OCI-LY7 (cell line): Measurements from ENCODE around the gene WDR49. TPM values are rescaled to one million over a fixed set of nuclear protein-coding genes. Genes with fewer than 3 reads are reported as not detected.

Experiments
- BruUV-seq: library from RNA; stranded (reverse); fragments of 400-500 nt; replicated peaks from 2 replicates; lab custom pipeline; 2021; lab: Mats Ljungman, UMichigan
- CTCF ChIA-PET: fragments of 300-600 bp; sonication (Branson Sonifier 250); formaldehyde crosslinking; loops from one replicate; lab custom pipeline; 2022; ENCODE audit warnings: antibody characterized with exemption; ENCODE audit not compliant: unreplicated experiment; lab: Charles Lee
- POLR2A ChIA-PET: fragments of 300-600 bp; sonication (Branson Sonifier 250); formaldehyde crosslinking; loops from one replicate; lab custom pipeline; 2022; ENCODE audit warnings: antibody characterized with exemption; lab: Charles Lee
- DNase-seq: peaks from one replicate; pipeline ENCODE4 v3.0.0-alpha.2; 2015; ENCODE audit warnings: low spot score
- H2AFZ ChIP-seq: fragments of 200-600 bp; sonication (generic), shearing (Covaris generic); 2 replicates; pipeline ENCODE4 v1.6.1; 2014; ENCODE audit warnings: mild to moderate bottlenecking, antibody characterized with exemption, low read length, moderate library complexity
- H3K27ac ChIP-seq: fragments of 200-600 bp; sonication (generic); 2 replicates; pipeline ENCODE4 v1.5.1; 2014; ENCODE audit warnings: mixed run types, low read depth, mild to moderate bottlenecking, moderate library complexity, low read length, inconsistent platforms; ENCODE audit not compliant: poor library complexity, severe bottlenecking
- H3K36me3 ChIP-seq: fragments of 200-600 bp; sonication (generic); 2 replicates; pipeline ENCODE4 v1.6.1; 2014; ENCODE audit warnings: mild to moderate bottlenecking, antibody characterized with exemption, low read length, moderate library complexity, mixed read lengths; ENCODE audit not compliant: insufficient read depth
- H3K4me1 ChIP-seq: fragments of 200-600 bp; sonication (generic); 2 replicates; pipeline ENCODE4 v1.5.1; 2014; ENCODE audit warnings: mild to moderate bottlenecking, low read length; ENCODE audit not compliant: insufficient read depth, poor library complexity, severe bottlenecking
- H3K4me2 ChIP-seq: fragments of 200-600 bp; sonication (generic); 2 replicates; pipeline ENCODE4 v1.6.1; 2014; ENCODE audit warnings: mild to moderate bottlenecking, low read length
- H3K4me3 ChIP-seq: fragments of 200-600 bp; sonication (generic); 2 replicates; pipeline ENCODE4 v1.5.1; 2014; ENCODE audit warnings: mild to moderate bottlenecking, low read depth, low read length; ENCODE audit not compliant: poor library complexity, severe bottlenecking
- H3K79me2 ChIP-seq: fragments of 200-600 bp; sonication (generic); 2 replicates; pipeline ENCODE4 v1.6.1; 2016; ENCODE audit warnings: low read depth, mild to moderate bottlenecking, low read length, moderate library complexity, mixed read lengths; ENCODE audit not compliant: insufficient read depth
- H3K9me2 ChIP-seq: fragments of 200-600 bp; sonication (generic); 2 replicates; pipeline ENCODE4 v1.6.1; 2016; ENCODE audit warnings: mild to moderate bottlenecking, low read length, mixed read lengths; ENCODE audit not compliant: insufficient read depth
- H3K9me3 ChIP-seq: fragments of 200-600 bp; sonication (generic); 2 replicates; pipeline ENCODE4 v1.6.1; 2014; ENCODE audit warnings: mild to moderate bottlenecking, mixed run types, low read length, mixed read lengths
- H4K20me1 ChIP-seq: fragments of 200-600 bp; sonication (generic); 2 replicates; pipeline ENCODE4 v1.6.1; 2014; ENCODE audit warnings: mild to moderate bottlenecking, antibody characterized with exemption, low read length, moderate library complexity, mixed read lengths; ENCODE audit not compliant: insufficient read depth
- CTCF ChIP-seq: fragments of 200-600 bp; sonication (generic); conservative IDR thresholded peaks from 2 replicates; pipeline ENCODE4 v1.5.1; 2014; ENCODE audit warnings: mild to moderate bottlenecking, antibody characterized with exemption, low read length, moderate library complexity, mixed read lengths
- EZH2phosphoT487 ChIP-seq: fragments of 200-600 bp; sonication (generic); IDR thresholded peaks from 2 replicates; pipeline ENCODE4 v1.6.1; 2018; ENCODE audit warnings: low read depth, borderline replicate concordance, mild to moderate bottlenecking, mixed run types, antibody characterized with exemption, low read length, moderate library complexity, mixed read lengths
- intact Hi-C: fragments of 100-400 bp; cut with micrococcal nuclease; formaldehyde crosslinking; loops from one replicate; pipeline ENCODE4 v1.10.0; 2022; ENCODE audit not compliant: unreplicated experiment
- total RNA-seq, 2 experiments: library from RNA; depleted of rRNA in 1 of 2; stranded (reverse); fragments of >200 nt in 1 of 2; shearing (Covaris generic) in 1 of 2; gene quantifications; 2 replicates each; pipeline ENCODE4 v1.2.3, GENCODE V29; 2014 to 2022

WDR49 gene
- total RNA-seq, 2 experiments from 2014 or later, result not detected

- intact Hi-C loops, result no loop called here
- Histone ChIP-seq H3K27ac (no peak overlapping the region), H3K4me3 (no peak overlapping the region), H3K9me3 (no peaks in the 10 kb centered on the region), H2AFZ (no peak overlapping the region), H3K79me2 (0 out of 2 replicates have a peak, but pooled peaks cover 3% of the 10 kb centered on the region), H4K20me1 (no peaks in the 10 kb centered on the region), H3K4me2 (no peak overlapping the region), H3K36me3 (peaks cover 100% of the 10 kb centered on the region), H3K4me1 (peaks cover 16% of the 10 kb centered on the region), H3K9me2 (no peaks in the 10 kb centered on the region)
- POLR2A ChIA-PET, result interaction anchor here (0.6 to 2.5 kb wide), 4 partner anchors 10 to 627 kb away, joined by 3 to 12 read pairs (median 4); no protein-coding TSS in a partner anchor
- DNase-seq, result no peak
- TF ChIP-seq EZH2phosphoT487 (no peak), CTCF (no peak)
- CTCF ChIA-PET, result interaction anchor here (0.9 kb wide), 1 partner anchor 9 kb away, joined by 3 read pairs; no protein-coding TSS in a partner anchor
- no TSS peak for BruUV-seq
Measured at GRCh38 chr3:167694121-167694520, 40.4 kb upstream of the WDR49 start.

- DNase-seq, result peak; percentile 52
- no peaks in the 10 kb centered on the region for H3K9me3 ChIP-seq
- H3K36me3 ChIP-seq, result peaks cover 98% of the 10 kb centered on the region
- no peaks in the 10 kb centered on the region for H3K9me2 ChIP-seq
- no peak overlapping the region for H2AFZ ChIP-seq
- TF ChIP-seq CTCF, result no peak
- no peak for TF ChIP-seq EZH2phosphoT487
- peak overlapping the region; percentile 33; the same call in 1 of the 2 replicates for H3K4me2 ChIP-seq
- ChIA-PET CTCF (no interaction called here), POLR2A (interaction anchor here (1.1 kb wide), 1 partner anchor 36 kb away, joined by 3 read pairs; no protein-coding TSS in a partner anchor)
- H4K20me1 ChIP-seq, result 0 out of 2 replicates have a peak, but pooled peaks cover 3% of the 10 kb centered on the region
- intact Hi-C loops, result no loop called here
- no TSS peak for BruUV-seq
- no peak overlapping the region for H3K4me3 ChIP-seq
- H3K4me1 ChIP-seq, result peaks cover 16% of the 10 kb centered on the region
- peak overlapping the region; percentile 33 for H3K27ac ChIP-seq
- 0 out of 2 replicates have a peak, but pooled peaks cover 3% of the 10 kb centered on the region for H3K79me2 ChIP-seq
Measured at GRCh38 chr3:167691366-167691765, 37.6 kb upstream of the WDR49 start.

- Histone ChIP-seq H3K4me1 (no peaks in the 10 kb centered on the region), H4K20me1 (0 out of 2 replicates have a peak, but pooled peaks cover 3% of the 10 kb centered on the region), H3K36me3 (peaks cover 84% of the 10 kb centered on the region), H3K27ac (no peak overlapping the region), H2AFZ (no peak overlapping the region), H3K79me2 (no peaks in the 10 kb centered on the region), H3K9me3 (no peaks in the 10 kb centered on the region), H3K4me3 (no peak overlapping the region), H3K4me2 (no peak overlapping the region), H3K9me2 (no peaks in the 10 kb centered on the region)
- peak; percentile 78 for DNase-seq
- peak; percentile 98 for TF ChIP-seq CTCF
- TF ChIP-seq EZH2phosphoT487, result no peak
- CTCF ChIA-PET, result interaction anchor here (1.0 kb wide), 1 partner anchor 9 kb away, joined by 3 read pairs; no protein-coding TSS in a partner anchor
- intact Hi-C loops, result loop anchor here (2.0 to 10.0 kb wide), 2 partner anchors 198 to 300 kb away; partner anchors contain the start of gene ZBBX
- POLR2A ChIA-PET, result interaction anchor here (0.7 to 1.7 kb wide), 5 partner anchors 18 to 239 kb away, joined by 3 to 5 read pairs (median 3); no protein-coding TSS in a partner anchor
- no TSS peak for BruUV-seq
Measured at GRCh38 chr3:167684388-167684993, 30.7 kb upstream of the WDR49 start.
